ENCODE results near the gene GLMN. TPM values are rescaled to one million over a fixed set of nuclear protein-coding genes. Genes with fewer than 3 reads are reported as not detected.
"Not testable (repeated sequence)": the region's sequence is repeated elsewhere in the genome, so short reads cannot be mapped to it uniquely, and the experiment has no call there.

GLMN gene
- total and polyA plus RNA-seq, 9 donors = 10.6 to 16.8 (median 14.0) TPM

DNA sequence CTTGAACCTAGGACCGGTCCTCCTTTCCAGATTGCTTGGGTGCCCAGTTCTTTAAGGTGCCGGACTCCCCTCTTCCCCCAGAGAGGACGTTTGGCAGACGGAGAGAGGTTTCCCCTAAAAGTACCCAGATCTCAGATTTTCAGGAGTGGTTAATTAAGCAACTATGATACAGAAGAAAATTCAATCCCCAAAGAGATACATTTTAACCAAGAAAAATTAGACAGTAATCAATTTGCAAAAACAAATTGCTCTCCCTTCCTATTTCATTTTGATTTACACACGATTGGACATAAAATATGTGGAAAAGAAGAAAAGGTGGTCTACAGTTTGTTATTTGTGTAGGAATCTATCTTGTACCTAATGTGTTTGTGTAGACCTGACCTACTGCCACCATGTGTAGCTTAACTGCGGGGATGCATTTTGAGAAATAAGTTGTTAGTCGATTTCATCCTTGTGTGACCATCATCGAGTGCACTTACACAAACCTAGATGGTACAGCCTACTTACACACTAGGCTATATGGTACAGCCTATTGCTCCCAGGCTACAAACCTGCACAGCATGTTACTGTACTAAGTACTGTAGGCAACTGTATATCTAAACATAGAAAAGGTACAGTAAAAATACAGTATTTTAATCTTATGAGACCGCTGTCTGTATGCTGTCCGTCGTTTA lies 827 bp upstream of the GLMN start:
- no CpG with 5 or more reads among the region's 11 CpGs for WGBS (ENCODE audit: insufficient coverage)
- H3K36me3 ChIP-seq (ENCODE audit: control insufficient read depth, insufficient read depth, low read length) = peaks cover 2% of the 10 kb centered on the region
- peak overlapping the region; percentile 96 for H3K4me3 ChIP-seq (ENCODE audit: low read length)
- DNase-seq = peak; percentile 5
- no peaks in the 10 kb centered on the region for H3K27me3 ChIP-seq (ENCODE audit: control insufficient read depth, insufficient read depth, low read length)
- peak overlapping the region; percentile 98 for H3K27ac ChIP-seq (ENCODE audit: low read length)
- H3K4me1 ChIP-seq (ENCODE audit: control insufficient read depth, insufficient read depth, low read length) = no peaks in the 10 kb centered on the region
- H3K9me3 ChIP-seq (replicated peaks; ENCODE audit: control insufficient read depth, low read depth, low read length) = no peaks in the 10 kb centered on the region

DNA sequence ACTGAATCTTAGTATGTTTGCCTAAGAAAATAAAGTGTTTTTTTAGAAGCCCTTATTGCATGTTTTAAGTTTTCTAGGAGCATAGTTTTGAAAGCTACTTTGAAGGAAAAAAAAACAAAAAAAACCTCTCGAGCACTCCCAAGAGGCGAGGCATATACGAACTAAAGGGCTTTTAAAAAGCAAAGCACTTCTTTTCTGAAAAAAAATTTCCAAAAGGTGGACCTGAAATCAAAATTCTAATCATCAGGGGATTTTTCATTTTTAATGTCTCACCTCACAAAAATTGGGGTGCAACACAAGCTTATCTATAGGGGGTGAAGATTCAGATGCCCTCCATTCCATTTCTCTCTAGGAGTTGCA lies 594 bp downstream of the GLMN start:
- Histone ChIP-seq H3K36me3 (ENCODE audit: control insufficient read depth, insufficient read depth, low read length) (peaks cover 2% of the 10 kb centered on the region), H3K27ac (ENCODE audit: low read length) (peak overlapping the region; percentile 98), H3K27me3 (ENCODE audit: control insufficient read depth, insufficient read depth, low read length) (no peaks in the 10 kb centered on the region), H3K4me3 (ENCODE audit: low read length) (peak overlapping the region; percentile 96), H3K4me1 (ENCODE audit: control insufficient read depth, insufficient read depth, low read length) (no peaks in the 10 kb centered on the region), H3K9me3 (replicated peaks; ENCODE audit: control insufficient read depth, low read depth, low read length) (no peaks in the 10 kb centered on the region)
- WGBS (ENCODE audit: insufficient coverage) = no CpG with 5 or more reads among the region's 3 CpGs
- peak; percentile 46 for DNase-seq

DNA sequence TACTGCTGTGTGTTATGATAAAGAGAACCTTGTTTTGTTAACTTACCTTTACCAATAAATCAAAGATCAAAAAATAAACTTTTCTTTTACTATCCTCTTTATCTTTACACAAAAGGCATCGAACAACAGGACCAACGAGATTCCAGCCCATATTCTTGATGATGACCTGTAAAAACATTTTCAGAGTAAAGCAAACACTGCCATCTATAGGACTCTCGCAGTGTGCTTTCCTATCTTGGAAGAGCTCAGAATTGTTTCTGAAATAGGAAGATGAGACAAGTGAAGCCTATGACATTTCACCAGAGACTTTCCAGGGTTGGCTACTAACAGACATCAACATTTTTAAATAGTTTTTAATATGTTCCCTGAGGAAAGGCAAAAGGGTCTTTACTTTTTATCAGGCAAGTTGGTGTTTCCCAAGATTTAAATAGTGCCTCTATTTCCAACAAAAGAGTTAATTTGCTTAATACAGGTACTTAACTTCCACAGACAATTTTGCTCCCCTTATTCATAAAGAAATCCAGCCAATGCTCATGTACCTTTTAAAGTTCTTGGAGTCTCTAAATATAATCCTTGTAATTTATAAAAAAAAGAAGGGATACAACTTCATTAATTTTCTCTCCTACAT lies 7.3 kb downstream of the GLMN start:
- Histone ChIP-seq H3K36me3 (ENCODE audit: control insufficient read depth, insufficient read depth, low read length) (peaks cover 14% of the 10 kb centered on the region), H3K27ac (ENCODE audit: low read length) (no peak overlapping the region), H3K4me1 (ENCODE audit: control insufficient read depth, insufficient read depth, low read length) (no peaks in the 10 kb centered on the region), H3K4me3 (ENCODE audit: low read length) (no peak overlapping the region), H3K27me3 (ENCODE audit: control insufficient read depth, insufficient read depth, low read length) (no peaks in the 10 kb centered on the region), H3K9me3 (replicated peaks; ENCODE audit: control insufficient read depth, low read depth, low read length) (no peaks in the 10 kb centered on the region)
- WGBS (ENCODE audit: insufficient coverage) = no CpG with 5 or more reads among the region's 3 CpGs
- DNase-seq = peak; percentile 75

DNA sequence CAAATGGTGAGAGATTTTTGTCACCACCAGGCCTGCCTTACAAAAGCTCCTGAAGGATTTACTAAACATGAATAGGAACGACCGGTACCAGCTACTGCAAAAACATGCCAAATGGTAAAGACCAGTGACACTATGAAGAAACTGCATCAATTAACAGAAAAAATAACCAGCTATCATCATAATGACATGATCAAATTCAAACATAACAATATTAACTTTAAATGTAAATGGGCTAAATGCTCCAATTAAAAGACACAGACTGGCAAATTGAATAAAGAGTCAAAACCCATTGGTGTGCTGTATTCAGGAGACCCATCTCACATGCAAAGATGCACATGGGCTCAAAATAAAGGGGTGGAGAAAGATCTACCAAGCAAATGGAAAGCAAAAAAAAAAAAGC lies 17.4 kb downstream of the GLMN start:
- H3K27me3 ChIP-seq (ENCODE audit: control insufficient read depth, insufficient read depth, low read length); H3K4me3 ChIP-seq (ENCODE audit: low read length); H3K36me3 ChIP-seq (ENCODE audit: control insufficient read depth, insufficient read depth, low read length); H3K4me1 ChIP-seq (ENCODE audit: control insufficient read depth, insufficient read depth, low read length); DNase-seq; H3K27ac ChIP-seq (ENCODE audit: low read length); H3K9me3 ChIP-seq (replicated peaks; ENCODE audit: control insufficient read depth, low read depth, low read length): not testable (repeated sequence)
- no CpG with 5 or more reads among the region's 2 CpGs for WGBS (ENCODE audit: insufficient coverage)

DNA sequence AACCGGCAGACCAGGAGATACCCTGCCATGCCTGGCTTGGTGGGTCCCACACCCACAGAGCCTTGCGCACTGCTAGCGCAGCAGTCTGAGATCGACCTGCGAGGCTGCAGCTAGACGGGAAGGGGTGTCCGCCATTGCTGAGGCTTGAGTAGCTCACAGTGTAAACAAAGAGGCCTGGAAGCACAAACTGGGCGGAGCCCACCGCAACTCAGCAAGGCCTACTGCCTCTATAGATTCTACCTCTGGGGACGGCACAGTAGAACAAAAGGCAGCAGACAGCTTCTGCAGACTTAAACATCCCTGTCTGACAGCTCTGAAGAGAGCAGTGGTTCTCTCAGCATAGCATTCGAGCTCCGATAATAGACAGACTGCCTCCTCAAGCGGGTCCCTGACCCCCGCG lies 19.0 kb downstream of the GLMN start:
- H3K36me3 ChIP-seq (ENCODE audit: control insufficient read depth, insufficient read depth, low read length); H3K4me3 ChIP-seq (ENCODE audit: low read length); H3K4me1 ChIP-seq (ENCODE audit: control insufficient read depth, insufficient read depth, low read length); H3K27ac ChIP-seq (ENCODE audit: low read length); DNase-seq; H3K27me3 ChIP-seq (ENCODE audit: control insufficient read depth, insufficient read depth, low read length); H3K9me3 ChIP-seq (replicated peaks; ENCODE audit: control insufficient read depth, low read depth, low read length): not testable (repeated sequence)
- WGBS (ENCODE audit: insufficient coverage) = 94% methylated on average over 15 of the region's 15 CpGs

DNA sequence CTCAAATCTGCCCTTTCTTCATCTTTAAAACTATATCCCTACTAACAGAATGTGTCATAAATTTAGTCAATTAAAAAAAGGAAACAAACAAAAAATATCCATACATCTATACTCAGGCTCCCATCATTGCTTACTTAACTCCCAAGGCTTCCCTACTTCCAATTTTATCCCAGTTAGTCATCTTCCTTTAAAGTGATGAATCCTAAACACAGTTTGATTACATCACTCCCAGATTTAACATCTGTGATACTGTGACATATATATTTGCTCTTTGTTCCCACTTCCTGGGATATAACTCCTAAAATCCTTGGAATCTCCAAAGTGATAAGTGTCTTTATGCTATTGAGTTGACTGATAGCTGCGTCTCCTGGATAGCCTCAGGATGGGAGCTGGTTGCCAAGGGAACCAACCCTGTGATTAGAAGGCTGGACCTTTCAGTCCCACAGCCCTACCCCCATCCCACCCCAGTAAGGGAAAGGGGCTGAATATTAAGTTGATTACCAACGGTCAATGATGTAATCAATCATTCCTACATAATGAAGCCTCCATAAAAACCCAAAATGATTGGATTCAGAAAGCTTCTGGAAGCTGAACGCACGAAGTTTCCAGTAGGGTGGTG lies 21.6 kb downstream of the GLMN start:
- DNase-seq = no peak

DNA sequence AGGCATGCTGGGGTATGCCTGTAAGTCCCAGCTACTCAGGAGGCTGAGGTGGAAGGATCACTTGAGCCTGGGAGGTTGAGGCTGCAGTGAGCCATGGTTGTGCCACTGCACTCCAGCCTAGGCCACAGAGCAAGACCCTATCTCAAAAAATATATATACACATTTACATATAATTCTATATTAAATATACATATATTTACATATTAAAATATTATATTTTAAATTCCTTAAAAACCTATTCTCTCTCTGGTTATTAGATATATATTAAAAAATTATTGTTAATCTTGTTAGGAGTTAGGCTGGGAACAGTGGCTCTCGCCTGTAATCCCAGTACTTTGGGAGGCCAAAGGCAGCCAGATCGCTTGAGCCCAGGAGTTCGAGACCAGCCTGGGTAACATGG lies 22.7 kb downstream of the GLMN start:
- H3K9me3 ChIP-seq (replicated peaks; ENCODE audit: control insufficient read depth, low read depth, low read length) = no peaks in the 10 kb centered on the region

More for the DNA sequence above, 21.6 kb downstream of the GLMN start:
- WGBS (ENCODE audit: insufficient coverage) = no CpG with 5 or more reads among the region's 4 CpGs
- H3K27ac ChIP-seq (ENCODE audit: low read length) = no peak overlapping the region
- no peaks in the 10 kb centered on the region for H3K27me3 ChIP-seq (ENCODE audit: control insufficient read depth, insufficient read depth, low read length)
- no peaks in the 10 kb centered on the region for H3K4me1 ChIP-seq (ENCODE audit: control insufficient read depth, insufficient read depth, low read length)
- H3K36me3 ChIP-seq (ENCODE audit: control insufficient read depth, insufficient read depth, low read length) = peaks cover 10% of the 10 kb centered on the region
- H3K9me3 ChIP-seq (replicated peaks; ENCODE audit: control insufficient read depth, low read depth, low read length) = no peaks in the 10 kb centered on the region
- no peak overlapping the region for H3K4me3 ChIP-seq (ENCODE audit: low read length)

DNA sequence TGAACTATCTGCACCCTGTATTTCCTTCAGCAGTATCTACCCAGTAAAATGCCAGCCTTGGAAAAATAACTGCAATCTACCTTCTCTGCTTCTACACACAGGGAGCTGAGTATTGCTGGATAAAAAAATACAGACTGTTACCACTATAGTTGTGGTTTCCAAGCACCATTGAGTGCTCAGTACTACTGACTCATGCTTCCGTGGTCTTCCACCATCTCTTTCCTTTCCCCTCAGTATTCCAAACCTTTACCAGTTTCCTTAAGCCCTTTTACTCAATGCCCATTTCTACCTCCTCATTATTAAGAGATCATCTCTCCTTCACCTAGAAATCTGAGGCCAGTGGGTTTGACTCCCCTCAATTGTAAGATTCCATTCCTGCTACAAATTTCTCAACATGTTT lies 23.8 kb downstream of the GLMN start:
- Histone ChIP-seq H3K4me3 (ENCODE audit: low read length) (no peak overlapping the region), H3K9me3 (replicated peaks; ENCODE audit: control insufficient read depth, low read depth, low read length) (no peaks in the 10 kb centered on the region), H3K36me3 (ENCODE audit: control insufficient read depth, insufficient read depth, low read length) (peaks cover 13% of the 10 kb centered on the region), H3K27ac (ENCODE audit: low read length) (no peak overlapping the region), H3K27me3 (ENCODE audit: control insufficient read depth, insufficient read depth, low read length) (no peaks in the 10 kb centered on the region), H3K4me1 (ENCODE audit: control insufficient read depth, insufficient read depth, low read length) (no peaks in the 10 kb centered on the region)
- no peak for DNase-seq
- WGBS (ENCODE audit: insufficient coverage) = 86% methylated on average over 1 of the region's 1 CpG

More for the DNA sequence above, 22.7 kb downstream of the GLMN start:
- Histone ChIP-seq H3K27me3 (ENCODE audit: control insufficient read depth, insufficient read depth, low read length) (no peaks in the 10 kb centered on the region), H3K27ac (ENCODE audit: low read length) (no peak overlapping the region), H3K4me1 (ENCODE audit: control insufficient read depth, insufficient read depth, low read length) (no peaks in the 10 kb centered on the region), H3K4me3 (ENCODE audit: low read length) (no peak overlapping the region), H3K36me3 (ENCODE audit: control insufficient read depth, insufficient read depth, low read length) (peaks cover 12% of the 10 kb centered on the region)
- WGBS (ENCODE audit: insufficient coverage) = no CpG with 5 or more reads among the region's 3 CpGs
- DNase-seq = no peak

DNA sequence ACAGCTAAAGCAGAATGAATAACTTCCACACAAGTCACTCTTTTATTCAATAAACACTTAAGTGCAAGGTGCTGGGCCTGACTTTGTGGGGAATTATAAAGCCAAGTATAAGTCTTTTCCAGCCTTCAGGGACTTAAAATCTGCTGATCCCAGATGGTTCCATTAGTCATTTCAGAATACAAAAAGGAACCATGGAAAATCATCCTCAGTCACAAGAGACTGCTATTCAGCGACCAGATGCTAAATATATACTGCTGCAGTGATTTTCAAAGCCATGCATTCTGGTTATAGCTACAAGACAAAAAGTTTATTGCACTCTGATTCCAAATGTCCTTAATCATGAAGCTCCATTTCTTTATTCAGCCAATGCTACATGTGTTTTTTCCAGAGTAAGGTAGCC lies 25.7 kb downstream of the GLMN start:
- DNase-seq = peak; percentile 48
- Histone ChIP-seq H3K27me3 (ENCODE audit: control insufficient read depth, insufficient read depth, low read length) (no peaks in the 10 kb centered on the region), H3K36me3 (ENCODE audit: control insufficient read depth, insufficient read depth, low read length) (peaks cover 8% of the 10 kb centered on the region), H3K4me1 (ENCODE audit: control insufficient read depth, insufficient read depth, low read length) (no peaks in the 10 kb centered on the region), H3K9me3 (replicated peaks; ENCODE audit: control insufficient read depth, low read depth, low read length) (no peaks in the 10 kb centered on the region), H3K4me3 (ENCODE audit: low read length) (no peak overlapping the region), H3K27ac (ENCODE audit: low read length) (no peak overlapping the region)
- WGBS (ENCODE audit: insufficient coverage) = 33% methylated on average over 1 of the region's 1 CpG

DNA sequence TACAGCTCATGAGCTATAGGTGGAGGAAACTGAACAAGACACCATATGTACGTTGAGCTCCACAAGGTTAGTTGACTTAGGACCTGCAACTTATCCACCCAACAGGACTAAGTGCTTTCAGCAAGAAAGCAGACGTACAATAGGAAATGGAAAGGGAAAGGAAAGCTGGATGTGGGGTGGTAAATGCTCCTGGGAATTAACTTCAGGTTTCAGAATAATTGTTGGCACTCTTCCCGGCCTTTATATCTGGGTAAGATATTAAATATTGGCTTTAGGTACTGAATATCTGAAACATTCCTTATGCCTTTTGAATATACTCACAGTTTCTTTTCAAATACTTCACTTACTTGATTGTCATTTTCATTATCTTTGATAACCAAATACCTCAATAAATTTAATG lies 36.3 kb downstream of the GLMN start:
- no peak overlapping the region for H3K4me3 ChIP-seq (ENCODE audit: low read length)

More for the DNA sequence above, 36.3 kb downstream of the GLMN start:
- H3K4me1 ChIP-seq (ENCODE audit: control insufficient read depth, insufficient read depth, low read length) = no peaks in the 10 kb centered on the region
- no peaks in the 10 kb centered on the region for H3K27me3 ChIP-seq (ENCODE audit: control insufficient read depth, insufficient read depth, low read length)
- DNase-seq = no peak
- no peak overlapping the region for H3K27ac ChIP-seq (ENCODE audit: low read length)
- no CpG with 5 or more reads among the region's 3 CpGs for WGBS (ENCODE audit: insufficient coverage)
- H3K9me3 ChIP-seq (replicated peaks; ENCODE audit: control insufficient read depth, low read depth, low read length) = no peaks in the 10 kb centered on the region
- H3K36me3 ChIP-seq (ENCODE audit: control insufficient read depth, insufficient read depth, low read length) = peaks cover 12% of the 10 kb centered on the region

All from muscle of leg (tissue), 11 donors.